ENCODE results near the gene BOD1L1.

BOD1L1 gene

DNA sequence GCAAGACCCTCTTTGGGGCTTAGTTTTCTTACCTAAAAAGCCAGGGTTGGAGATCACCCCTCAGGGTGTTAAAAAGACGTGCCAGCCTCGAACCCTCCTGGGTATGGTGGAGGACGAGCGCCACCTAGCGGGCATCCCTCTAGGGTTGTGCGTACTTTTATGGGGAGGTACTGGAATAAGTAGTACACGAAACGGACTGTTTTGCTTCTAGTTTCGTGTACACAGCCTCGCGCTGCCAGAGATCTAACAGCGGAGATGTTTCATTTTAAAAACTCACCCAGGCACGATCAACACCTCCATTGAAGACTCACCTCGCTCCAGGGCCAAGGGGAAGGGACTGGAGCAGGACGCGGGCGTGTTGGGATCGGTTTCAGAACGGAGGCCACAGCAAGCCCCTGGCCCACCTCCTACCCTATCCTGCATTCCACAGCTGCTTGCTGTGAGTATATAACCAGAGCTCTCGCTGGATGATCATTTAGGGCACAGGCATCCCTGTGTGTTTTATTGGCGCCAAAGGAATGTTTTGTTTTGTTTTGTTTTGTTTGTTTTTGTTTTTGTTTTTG lies 78.5 kb downstream of the BOD1L1 start:
- Histone ChIP-seq H3K9me3 (replicated peaks; ENCODE audit: low read length) (no peaks in the 10 kb centered on the region), H3K4me2 (ENCODE audit: low read length) (peak overlapping the region; percentile 90), H3K9ac (ENCODE audit: low read depth, low read length) (peak overlapping the region; percentile 51), H3K36me3 (ENCODE audit: insufficient read depth, low read length) (no peaks in the 10 kb centered on the region), H3K27me3 (ENCODE audit: control insufficient read depth, insufficient read depth, low read length) (peaks cover 73% of the 10 kb centered on the region), H3K4me1 (ENCODE audit: control insufficient read depth, insufficient read depth, low read length) (peaks cover 15% of the 10 kb centered on the region), H3K4me3 (ENCODE audit: low read length) (peak overlapping the region; percentile 73)

DNA sequence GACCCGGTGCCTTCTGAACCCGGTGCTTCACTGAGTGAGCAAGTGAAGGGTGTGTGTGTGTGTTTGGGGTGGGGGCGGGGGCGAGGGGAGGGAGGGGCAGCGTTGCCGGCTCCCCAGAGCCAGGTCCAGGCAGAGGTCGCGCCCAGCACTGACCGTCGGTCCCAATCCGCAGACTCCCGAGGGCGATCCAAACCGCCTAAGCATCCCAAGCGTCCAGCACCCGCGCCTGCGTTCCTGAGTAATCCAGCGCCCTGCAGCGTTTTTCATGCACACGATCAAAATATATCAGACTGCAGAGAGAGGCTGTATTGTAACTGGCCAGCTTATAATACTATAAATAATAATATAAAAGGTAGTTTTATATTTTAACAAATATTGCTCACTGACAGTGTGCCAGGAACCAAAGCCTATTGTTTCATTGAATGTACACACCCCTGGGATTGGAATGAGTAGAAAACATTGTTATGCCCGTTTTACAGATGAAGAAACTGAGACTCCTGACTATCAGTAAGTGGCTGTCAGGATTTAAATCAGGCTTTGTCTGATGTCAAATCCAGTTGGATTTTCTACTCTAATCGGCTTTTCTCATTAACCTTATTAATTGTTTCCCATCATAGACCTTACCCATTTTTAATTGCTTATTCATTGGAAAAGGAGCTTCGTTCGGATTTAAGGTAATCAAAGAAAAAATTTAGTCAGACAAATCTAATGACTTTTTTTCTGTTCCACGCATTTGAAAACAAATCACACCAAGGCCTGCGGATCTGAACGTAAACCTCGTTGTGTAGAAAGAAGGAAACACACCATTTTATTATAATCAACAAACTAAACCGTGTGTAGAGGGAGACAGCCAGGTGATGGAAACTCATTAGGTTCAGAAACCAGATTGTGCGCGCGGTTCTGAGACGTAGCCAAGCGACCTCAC lies 79.2 kb downstream of the BOD1L1 start:
- Histone ChIP-seq H3K36me3 (ENCODE audit: insufficient read depth, low read length) (no peaks in the 10 kb centered on the region), H3K4me1 (ENCODE audit: control insufficient read depth, insufficient read depth, low read length) (peaks cover 16% of the 10 kb centered on the region), H3K4me2 (ENCODE audit: low read length) (peak overlapping the region; percentile 90), H3K4me3 (ENCODE audit: low read length) (no peak overlapping the region), H3K27me3 (ENCODE audit: control insufficient read depth, insufficient read depth, low read length) (peaks cover 79% of the 10 kb centered on the region), H3K9me3 (replicated peaks; ENCODE audit: low read length) (no peaks in the 10 kb centered on the region), H3K9ac (ENCODE audit: low read depth, low read length) (no peak overlapping the region)

DNA sequence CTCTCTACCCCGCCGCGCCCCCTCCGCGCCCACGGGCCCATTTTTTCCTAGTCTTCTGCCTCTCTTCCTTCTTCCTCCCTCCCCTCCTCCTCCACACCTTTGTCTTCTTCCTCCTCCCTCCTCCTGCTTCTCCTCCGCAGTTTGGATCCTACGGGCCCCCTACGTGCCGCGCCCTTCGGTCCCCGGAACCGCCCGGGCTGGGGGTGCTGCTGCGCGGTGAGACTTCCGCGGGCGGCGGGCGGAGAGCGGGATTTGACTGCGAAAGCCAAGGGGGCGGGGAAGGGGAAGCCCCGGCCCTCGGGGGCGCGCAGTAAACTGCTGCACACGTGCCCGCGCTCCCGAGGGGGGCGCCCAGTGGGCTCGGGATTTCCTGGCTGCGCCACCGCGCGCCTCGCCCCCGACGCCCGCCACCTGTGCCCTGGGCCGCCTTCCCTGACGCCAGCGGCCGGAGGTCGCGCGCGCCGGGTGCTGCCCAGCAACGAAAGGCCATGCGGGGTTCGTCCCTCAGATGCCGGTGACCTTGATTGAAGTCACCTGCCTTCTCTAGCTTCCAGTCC lies 80.0 kb downstream of the BOD1L1 start:
- Histone ChIP-seq H3K4me3 (ENCODE audit: low read length) (peak overlapping the region; percentile 19), H3K9ac (ENCODE audit: low read depth, low read length) (no peak overlapping the region), H3K4me1 (ENCODE audit: control insufficient read depth, insufficient read depth, low read length) (peaks cover 16% of the 10 kb centered on the region)

DNA sequence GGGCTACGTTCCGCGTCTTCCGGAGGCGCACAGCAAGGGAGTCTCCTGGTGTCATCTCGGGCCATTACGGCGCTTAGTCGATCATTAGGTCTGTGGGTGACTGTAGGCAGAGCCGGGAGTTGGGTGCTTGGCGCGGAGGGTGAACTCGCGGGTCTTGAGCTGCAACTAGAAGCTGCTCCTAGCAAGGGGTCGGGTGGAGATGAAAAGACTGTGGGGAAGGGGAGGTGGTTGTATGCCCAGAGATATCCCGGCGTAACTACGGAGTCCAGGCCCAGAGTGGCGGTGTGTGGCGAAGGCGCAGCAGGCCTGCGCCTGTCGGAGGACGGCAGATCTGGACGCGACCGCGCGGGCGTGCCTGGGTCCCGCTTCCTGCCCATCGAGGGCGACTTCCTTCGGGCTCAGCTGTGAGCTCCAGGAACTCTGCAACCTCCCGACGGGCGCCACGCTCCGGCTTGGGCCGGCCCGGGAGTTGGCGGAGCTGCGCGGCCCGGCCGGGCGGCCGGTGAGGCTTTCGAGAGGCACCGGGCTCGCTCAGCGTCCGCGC lies 80.5 kb downstream of the BOD1L1 start:
- Histone ChIP-seq H3K27me3 (ENCODE audit: control insufficient read depth, insufficient read depth, low read length) (peaks cover 81% of the 10 kb centered on the region), H3K36me3 (ENCODE audit: insufficient read depth, low read length) (no peaks in the 10 kb centered on the region), H3K9ac (ENCODE audit: low read depth, low read length) (no peak overlapping the region), H3K9me3 (replicated peaks; ENCODE audit: low read length) (no peaks in the 10 kb centered on the region), H3K4me3 (ENCODE audit: low read length) (peak overlapping the region; percentile 19), H3K4me2 (ENCODE audit: low read length) (peak overlapping the region; percentile 60), H3K4me1 (ENCODE audit: control insufficient read depth, insufficient read depth, low read length) (peaks cover 16% of the 10 kb centered on the region)

More for the DNA sequence above, 80.0 kb downstream of the BOD1L1 start:
- Histone ChIP-seq H3K9me3 (replicated peaks; ENCODE audit: low read length) (no peaks in the 10 kb centered on the region), H3K27me3 (ENCODE audit: control insufficient read depth, insufficient read depth, low read length) (peaks cover 79% of the 10 kb centered on the region), H3K4me2 (ENCODE audit: low read length) (peak overlapping the region; percentile 60), H3K36me3 (ENCODE audit: insufficient read depth, low read length) (no peaks in the 10 kb centered on the region)

DNA sequence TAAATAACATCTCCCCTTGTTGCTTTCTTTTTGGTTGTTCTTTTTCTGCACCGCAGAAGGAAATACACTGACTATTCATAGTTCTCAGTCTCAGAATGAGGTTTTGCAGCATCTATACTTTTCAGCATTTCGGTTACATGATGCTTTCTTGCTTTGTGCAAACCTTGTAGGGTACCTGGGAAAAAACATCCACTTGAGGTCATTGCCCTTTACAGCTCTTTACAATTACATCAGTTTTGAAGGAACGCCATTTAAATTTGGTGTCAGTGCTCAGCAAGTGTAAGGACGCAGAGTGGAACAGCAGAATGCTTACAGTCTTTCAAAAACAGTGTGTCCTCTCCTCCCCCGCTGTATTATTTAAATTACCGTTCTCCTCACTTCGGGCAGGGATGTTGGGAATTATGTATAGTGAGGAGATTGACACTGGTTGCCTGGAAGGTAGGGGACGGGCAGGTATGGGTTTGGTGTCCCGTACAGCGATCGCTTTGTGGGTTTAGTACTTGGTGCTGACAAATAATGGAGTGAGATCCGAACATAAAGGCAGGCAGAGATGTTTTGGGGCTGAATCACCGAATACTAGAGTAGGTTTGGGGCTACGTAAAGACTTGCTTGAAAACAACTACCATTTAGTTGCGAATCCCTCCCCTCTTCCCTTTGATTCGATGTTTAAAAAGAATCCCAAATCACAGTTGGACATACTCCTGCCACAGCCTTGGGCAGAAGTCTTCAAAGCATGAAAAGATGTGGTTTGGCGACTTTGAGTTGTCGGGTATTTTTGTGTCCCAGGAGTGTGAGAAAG lies 81.2 kb downstream of the BOD1L1 start:
- H3K4me2 ChIP-seq (ENCODE audit: low read length), result peak overlapping the region; percentile 60
- no peak overlapping the region for H3K9ac ChIP-seq (ENCODE audit: low read depth, low read length)
- H3K36me3 ChIP-seq (ENCODE audit: insufficient read depth, low read length), result no peaks in the 10 kb centered on the region
- no peak overlapping the region for H3K4me3 ChIP-seq (ENCODE audit: low read length)
- no peaks in the 10 kb centered on the region for H3K9me3 ChIP-seq (replicated peaks; ENCODE audit: low read length)
- peaks cover 16% of the 10 kb centered on the region for H3K4me1 ChIP-seq (ENCODE audit: control insufficient read depth, insufficient read depth, low read length)
- peaks cover 84% of the 10 kb centered on the region for H3K27me3 ChIP-seq (ENCODE audit: control insufficient read depth, insufficient read depth, low read length)

DNA sequence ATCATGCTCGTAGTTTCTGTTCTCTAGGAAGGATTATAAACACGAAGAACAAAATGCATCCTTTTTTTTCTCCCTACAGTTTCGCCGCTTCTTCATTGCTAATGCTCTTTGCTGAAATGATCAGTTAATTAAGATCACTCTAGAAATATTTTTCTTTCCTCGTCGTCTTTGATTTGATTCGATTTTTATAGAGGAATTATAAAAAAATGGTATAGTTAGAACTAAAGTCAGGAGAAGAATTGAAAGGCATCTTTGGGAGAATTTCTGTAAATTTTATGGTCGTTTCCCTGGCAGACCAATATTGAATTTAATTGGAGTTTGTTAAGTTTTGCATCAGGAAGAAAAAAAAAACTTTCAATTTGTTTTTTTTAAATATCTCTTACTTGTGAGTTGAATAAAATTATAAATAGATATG lies 82.1 kb downstream of the BOD1L1 start:
- Histone ChIP-seq H3K27me3 (ENCODE audit: control insufficient read depth, insufficient read depth, low read length) (peaks cover 85% of the 10 kb centered on the region), H3K9ac (ENCODE audit: low read depth, low read length) (no peak overlapping the region), H3K9me3 (replicated peaks; ENCODE audit: low read length) (no peaks in the 10 kb centered on the region), H3K4me1 (ENCODE audit: control insufficient read depth, insufficient read depth, low read length) (peaks cover 16% of the 10 kb centered on the region), H3K4me3 (ENCODE audit: low read length) (peak overlapping the region; percentile 74), H3K36me3 (ENCODE audit: insufficient read depth, low read length) (no peaks in the 10 kb centered on the region), H3K4me2 (ENCODE audit: low read length) (peak overlapping the region; percentile 81)

DNA sequence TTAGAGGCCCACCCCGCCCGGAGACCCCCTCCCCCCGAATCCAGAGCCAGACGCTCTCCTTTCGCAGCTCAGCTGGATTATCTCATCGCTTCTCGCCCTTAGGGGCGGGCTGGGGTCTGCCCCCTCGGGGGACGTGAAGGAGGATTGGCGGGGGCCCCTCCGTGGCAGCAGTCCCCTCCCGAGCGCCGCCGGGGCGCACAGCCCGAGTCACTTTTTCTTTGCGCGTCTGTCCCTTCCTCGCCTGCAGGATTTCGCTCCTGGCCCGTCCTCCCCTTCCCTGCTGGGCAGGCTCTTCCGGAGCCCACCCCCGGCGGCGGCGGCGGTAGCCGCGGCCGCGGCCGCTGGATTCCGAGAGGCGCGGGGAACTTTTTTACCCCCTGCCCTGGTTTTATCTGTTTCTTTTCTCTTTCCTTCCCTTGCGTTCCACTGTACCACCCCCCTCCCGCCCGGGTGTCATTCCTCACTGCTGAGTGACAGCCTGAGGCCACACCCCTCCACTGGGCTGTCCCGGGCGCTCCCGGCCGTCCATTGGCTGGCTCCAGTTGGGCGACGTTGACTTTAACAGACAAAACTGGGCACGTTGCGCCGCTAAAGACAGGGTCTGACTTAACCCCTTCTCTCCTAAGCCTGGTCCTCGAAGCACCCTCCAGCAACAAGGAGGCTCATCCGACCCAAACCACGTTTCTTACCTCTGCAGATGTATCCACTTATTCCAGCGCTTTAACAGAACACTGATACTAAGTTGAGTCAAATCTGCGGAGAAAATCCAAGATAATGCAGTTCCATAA lies 82.7 kb downstream of the BOD1L1 start:
- Histone ChIP-seq H3K9me3 (replicated peaks; ENCODE audit: low read length) (no peaks in the 10 kb centered on the region), H3K4me3 (ENCODE audit: low read length) (peak overlapping the region; percentile 74), H3K9ac (ENCODE audit: low read depth, low read length) (peak overlapping the region; percentile 38), H3K4me2 (ENCODE audit: low read length) (peak overlapping the region; percentile 81), H3K4me1 (ENCODE audit: control insufficient read depth, insufficient read depth, low read length) (peaks cover 16% of the 10 kb centered on the region), H3K36me3 (ENCODE audit: insufficient read depth, low read length) (no peaks in the 10 kb centered on the region), H3K27me3 (ENCODE audit: control insufficient read depth, insufficient read depth, low read length) (peaks cover 86% of the 10 kb centered on the region)

DNA sequence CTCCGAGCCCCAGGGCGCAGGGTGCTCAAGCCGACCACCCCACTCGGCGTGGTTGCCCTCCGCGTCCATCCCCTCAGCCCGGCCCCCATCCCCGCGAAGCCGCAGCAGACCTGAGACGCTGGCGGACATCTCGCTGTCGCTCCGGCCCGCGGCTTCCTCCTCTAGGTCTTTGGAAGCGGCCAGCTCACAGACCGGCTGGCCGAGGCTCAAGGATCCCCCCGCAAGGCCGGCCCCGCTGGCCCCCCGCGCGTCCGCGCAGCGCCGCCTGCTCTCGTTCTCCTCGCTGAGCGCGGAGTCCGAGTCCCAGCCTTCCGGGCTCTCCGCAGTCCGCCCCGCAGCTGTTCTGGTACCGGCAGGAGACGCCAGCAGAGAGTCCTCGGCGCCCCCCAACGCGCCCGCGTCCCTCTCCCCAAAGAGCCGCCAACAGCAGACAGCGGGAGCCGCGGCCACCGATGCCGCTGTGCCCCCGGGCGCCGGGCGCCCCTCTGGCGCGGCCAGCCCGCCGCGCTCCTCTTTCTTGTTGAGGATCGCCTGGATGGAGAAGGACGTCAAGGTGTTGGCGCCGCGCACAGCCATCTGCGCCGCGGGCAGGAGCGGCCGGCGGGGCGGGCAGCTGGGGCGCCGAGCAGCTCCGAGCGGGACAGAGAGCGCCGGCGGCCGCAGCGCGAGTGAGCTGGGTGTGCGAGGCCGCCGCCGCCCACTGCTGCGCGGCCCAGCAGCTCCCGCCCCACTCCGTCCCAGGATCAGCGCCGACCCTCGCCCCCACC lies 83.5 kb downstream of the BOD1L1 start, which contains the start of gene NKX3-2:
Gene NKX3-2 (minus strand): TSS at position 670 of the 767 bp plus-strand sequence. CDS start 94 bp downstream, at position 576.
- Histone ChIP-seq H3K9ac (ENCODE audit: low read depth, low read length) (peak within 1 kb of the TSS; percentile 38), H3K4me3 (ENCODE audit: low read length) (peak within 1 kb of the TSS; percentile 74), H3K4me1 (ENCODE audit: control insufficient read depth, insufficient read depth, low read length) (peaks cover 14% of the 10 kb centered on the region), H3K9me3 (replicated peaks; ENCODE audit: low read length) (no peaks in the 10 kb centered on the region), H3K27me3 (ENCODE audit: control insufficient read depth, insufficient read depth, low read length) (peaks cover 91% of the 10 kb centered on the region), H3K36me3 (ENCODE audit: insufficient read depth, low read length) (no peaks in the 10 kb centered on the region), H3K4me2 (ENCODE audit: low read length) (peak within 1 kb of the TSS; percentile 81)

DNA sequence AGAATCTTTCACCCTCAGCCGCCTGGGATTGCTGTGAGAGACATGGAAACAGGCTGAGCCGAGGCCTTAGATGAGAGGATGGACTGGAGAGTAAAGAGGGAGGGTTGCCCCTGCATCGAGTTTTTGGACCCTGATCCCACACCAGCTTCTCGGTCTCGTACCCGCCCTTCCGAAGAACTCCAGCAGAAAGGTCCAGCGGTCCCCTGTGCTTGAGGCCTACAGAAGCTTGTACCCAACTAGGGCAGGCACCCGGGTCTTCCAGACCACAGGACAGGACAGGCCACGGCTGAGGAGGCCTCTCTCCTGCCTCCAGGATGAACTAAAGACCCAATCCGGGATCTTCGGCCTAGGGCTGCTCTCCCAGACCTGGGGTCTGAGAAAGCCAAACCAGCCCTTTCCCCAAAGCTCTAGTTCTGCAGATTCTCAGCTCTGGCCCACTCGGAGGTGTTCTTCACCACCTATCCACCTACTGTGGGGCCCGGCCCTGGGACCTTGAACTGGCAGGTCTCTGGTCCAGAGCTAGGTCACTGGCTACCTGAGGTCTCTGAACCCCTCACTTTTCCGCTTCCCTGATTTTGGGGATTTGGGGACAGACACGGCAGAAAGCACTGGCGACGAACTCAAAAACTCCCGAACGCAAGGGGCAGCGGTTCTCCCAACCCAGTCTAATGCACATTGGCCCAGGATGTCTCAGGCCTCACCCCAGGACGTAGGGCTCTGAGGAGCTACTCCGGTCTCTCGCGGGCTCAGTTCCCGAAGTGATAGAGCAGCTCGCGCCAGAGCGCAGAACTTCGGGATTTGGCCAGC lies 84.3 kb downstream of the BOD1L1 start:
- Histone ChIP-seq H3K27me3 (ENCODE audit: control insufficient read depth, insufficient read depth, low read length) (peaks cover 92% of the 10 kb centered on the region), H3K4me2 (ENCODE audit: low read length) (peak overlapping the region; percentile 81), H3K9ac (ENCODE audit: low read depth, low read length) (no peak overlapping the region), H3K36me3 (ENCODE audit: insufficient read depth, low read length) (no peaks in the 10 kb centered on the region), H3K4me1 (ENCODE audit: control insufficient read depth, insufficient read depth, low read length) (peaks cover 16% of the 10 kb centered on the region), H3K4me3 (ENCODE audit: low read length) (no peak overlapping the region), H3K9me3 (replicated peaks; ENCODE audit: low read length) (no peaks in the 10 kb centered on the region)

Data from skeletal muscle satellite cell (primary cell).